HCT116 (cell line): ENCODE measurements around the gene CRHR2. TPM values are rescaled to one million over a fixed set of nuclear protein-coding genes. Genes with fewer than 3 reads are reported as not detected.

Source experiments
- ATAC-seq: fragments of 200-7000 bp; cut with Tn5 transposase; 2 replicates; pipeline ENCODE4 v1.9.1; 2020; ENCODE audit warnings: mild to moderate bottlenecking, moderate library complexity
- BruUV-seq: library from RNA; stranded (reverse); fragments of 400-500 nt; replicated peaks from 2 replicates; lab custom pipeline; 2021; lab: Mats Ljungman, UMichigan
- CTCF ChIA-PET: fragments of 300-600 bp; sonication (Branson Sonifier 250); formaldehyde crosslinking; loops from one replicate; lab custom pipeline; 2021; ENCODE audit warnings: antibody characterized with exemption; lab: Charles Lee
- POLR2A ChIA-PET: fragments of 300-600, 350-600 bp; sonication (Branson Sonifier 250); formaldehyde crosslinking; loops from one replicate; lab custom pipeline; 2021; ENCODE audit warnings: antibody characterized with exemption; lab: Charles Lee
- RAD21 ChIA-PET, 2 experiments: fragments of 300-600 bp; sonication (Branson Sonifier 250); formaldehyde crosslinking; loops; one replicate each; lab custom pipeline; 2023; ENCODE audit warnings: low total read pairs in 2 of 2; ENCODE audit not compliant: uncharacterized antibody in 2 of 2, unreplicated experiment in 2 of 2, low non-redundant PET in 1 of 2; lab: Charles Lee
- DNase-seq: peaks from one replicate; pipeline ENCODE4 v3.0.0-alpha.2; 2010; ENCODE audit warnings: low read depth, low spot score
- H2AFZ ChIP-seq: fragments of 200-600 bp; shearing (Covaris generic), sonication (generic); 2 replicates; pipeline ENCODE4 v1.6.1; 2017; ENCODE audit warnings: low read depth, mixed run types, mixed read lengths, antibody characterized with exemption, low read length; ENCODE audit not compliant: poor library complexity, severe bottlenecking
- H3K27ac ChIP-seq: 2 replicates; pipeline ENCODE4 v1.5.1; 2012; ENCODE audit warnings: low read depth, low read length
- H3K27me3 ChIP-seq: fragments of 200-600 bp; sonication (generic); 2 replicates; pipeline ENCODE4 v1.6.1; 2016; ENCODE audit warnings: mixed run types, low read length, mixed read lengths; ENCODE audit not compliant: insufficient read depth
- H3K36me3 ChIP-seq, 2 experiments: fragments of 200-500 bp in 1 of 2; fragments of 200-600 bp in 1 of 2; sonication (Bioruptor generic) in 1 of 2; sonication (generic) in 1 of 2; 2 replicates each; pipeline versions ENCODE4 v1.5.1 to v1.6.1; 2014 to 2016; ENCODE audit warnings: low read length in 2 of 2, inconsistent platforms in 1 of 2, mixed read lengths in 1 of 2, mixed run types in 1 of 2; ENCODE audit not compliant: insufficient read depth in 2 of 2, control insufficient read depth in 1 of 2
- H3K4me1 ChIP-seq, 2 experiments: fragments of 200-600 bp in 1 of 2; sonication (generic) in 1 of 2; 2 replicates each; pipeline versions ENCODE4 v1.5.1 to v1.6.1; 2012 to 2017; ENCODE audit warnings: low read length in 2 of 2, inconsistent platforms in 1 of 2, mild to moderate bottlenecking in 1 of 2, mixed read lengths in 1 of 2, mixed run types in 1 of 2, moderate library complexity in 1 of 2; ENCODE audit not compliant: insufficient read depth in 2 of 2, control insufficient read depth in 1 of 2
- H3K4me2 ChIP-seq: fragments of 200-600 bp; sonication (generic); 2 replicates; pipeline ENCODE4 v1.6.1; 2017; ENCODE audit warnings: mixed run types, low read length, mixed read lengths
- H3K4me3 ChIP-seq, 2 experiments: fragments of 200-600 bp in 1 of 2; sonication (generic) in 1 of 2; replicated peaks in 1 of 2; 2 replicates each; pipeline ENCODE4 v1.5.1; 2011 to 2016; ENCODE audit warnings: low read length in 2 of 2, control low read depth in 1 of 2, low read depth in 1 of 2, mild to moderate bottlenecking in 1 of 2, mixed read lengths in 1 of 2, mixed run types in 1 of 2
- H3K79me2 ChIP-seq: fragments of 200-600 bp; sonication (generic); 2 replicates; pipeline ENCODE4 v1.6.1; 2017; ENCODE audit warnings: mild to moderate bottlenecking, mixed run types, low read length, moderate library complexity, mixed read lengths; ENCODE audit not compliant: insufficient read depth
- H3K9ac ChIP-seq: fragments of 200-600 bp; sonication (generic); 2 replicates; pipeline ENCODE4 v1.6.1; 2016; ENCODE audit warnings: low read length, mixed read lengths
- H3K9me2 ChIP-seq: fragments of 200-600 bp; sonication (generic), shearing (Covaris generic); 2 replicates; pipeline ENCODE4 v1.6.1; 2017; ENCODE audit warnings: mixed run types, mild to moderate bottlenecking, moderate library complexity; ENCODE audit not compliant: insufficient read depth
- H3K9me3 ChIP-seq, 2 experiments: fragments of 200-500 bp in 1 of 2; fragments of 200-600 bp in 1 of 2; sonication (Bioruptor generic) in 1 of 2; sonication (generic) in 1 of 2; 2 replicates each; pipeline ENCODE4 v1.6.1; 2014 to 2017; ENCODE audit warnings: low read length in 2 of 2, mixed read lengths in 2 of 2, inconsistent platforms in 1 of 2, low read depth in 1 of 2, mild to moderate bottlenecking in 1 of 2, mixed run types in 1 of 2, moderate library complexity in 1 of 2; ENCODE audit not compliant: control insufficient read depth in 1 of 2, insufficient read depth in 1 of 2
- H4K20me1 ChIP-seq: fragments of 200-600 bp; sonication (generic), shearing (Covaris generic); 2 replicates; pipeline ENCODE4 v1.6.1; 2017; ENCODE audit warnings: mixed run types, mild to moderate bottlenecking, moderate library complexity; ENCODE audit not compliant: insufficient read depth
- ATF3 ChIP-seq: IDR thresholded peaks from 2 replicates; pipeline ENCODE4 v1.6.1; 2012
- CBX3 ChIP-seq: IDR thresholded peaks from 2 replicates; pipeline ENCODE4 v1.6.1; 2012; ENCODE audit warnings: low read depth
- EGR1 ChIP-seq: IDR thresholded peaks from 2 replicates; pipeline ENCODE4 v1.6.1; 2012; ENCODE audit warnings: low read depth
- EZH2phosphoT487 ChIP-seq: fragments of 200-600 bp; IDR thresholded peaks from 2 replicates; pipeline ENCODE4 v1.6.1; 2018; ENCODE audit warnings: antibody characterized with exemption, borderline replicate concordance
- JUND ChIP-seq: IDR thresholded peaks from 2 replicates; pipeline ENCODE4 v1.6.1; 2012
- REST ChIP-seq: IDR thresholded peaks from 2 replicates; pipeline ENCODE4 v1.6.1; 2012; ENCODE audit warnings: low read depth
- SIN3A ChIP-seq: IDR thresholded peaks from 2 replicates; pipeline ENCODE4 v1.6.1; 2012; ENCODE audit warnings: low read depth
- SP1 ChIP-seq: IDR thresholded peaks from 2 replicates; pipeline ENCODE4 v1.6.1; 2012; ENCODE audit warnings: low read depth
- SRF ChIP-seq: IDR thresholded peaks from 2 replicates; pipeline ENCODE4 v1.6.1; 2012; ENCODE audit warnings: low read depth
- intact Hi-C: fragments of 100-400 bp; cut with micrococcal nuclease; formaldehyde crosslinking; loops from 2 replicates; pipeline ENCODE4 v1.10.0; 2022
- total RNA-seq: library from RNA; stranded (reverse); gene quantifications from one replicate; pipeline ENCODE4 v1.2.1, GENCODE V29; 2021; ENCODE audit not compliant: unreplicated experiment

CRHR2 gene
- total RNA-seq, 1 experiment from 2014 or later = not detected

GRCh38 chr7:30706908-30707307 lies 24.7 kb upstream of the CRHR2 start:
- peaks cover under 1% of the 10 kb centered on the region; the same call in 1 of the 2 replicates for H3K27me3 ChIP-seq
- H2AFZ ChIP-seq = no peak overlapping the region
- BruUV-seq = no TSS peak
- H3K4me2 ChIP-seq = no peak overlapping the region
- ChIA-PET CTCF (no interaction called here), POLR2A (no interaction called here), RAD21 (no interaction called here)
- TF ChIP-seq SRF (no peak), SIN3A (no peak), CBX3 (no peak), EGR1 (no peak), JUND (no peak), SP1 (no peak), REST (no peak), EZH2phosphoT487 (no peak), ATF3 (no peak)
- H3K9me3 ChIP-seq = no peaks in the 10 kb centered on the region
- no peak for ATAC-seq
- H3K36me3 ChIP-seq = no peaks in the 10 kb centered on the region
- no peaks in the 10 kb centered on the region for H3K79me2 ChIP-seq
- DNase-seq = no peak
- no peak overlapping the region for H3K27ac ChIP-seq
- no peak overlapping the region for H3K4me3 ChIP-seq
- H3K9me2 ChIP-seq = no peaks in the 10 kb centered on the region
- no peak overlapping the region for H3K9ac ChIP-seq
- H4K20me1 ChIP-seq = no peaks in the 10 kb centered on the region
- intact Hi-C loops = no loop called here
- no peaks in the 10 kb centered on the region for H3K4me1 ChIP-seq
